ENCODE data around the gene KCNN3.

Gene KCNN3

GRCh38 chr1:154838988-154839387 is 31.1 kb downstream of the KCNN3 start:
- Histone ChIP-seq H3K27ac (ENCODE audit: low read depth, low read length, severe bottlenecking) (no peak overlapping the region), H3K4me3 (ENCODE audit: extremely low read depth, insufficient read depth, low read length, poor library complexity, severe bottlenecking) (no peak overlapping the region), H3K4me1 (ENCODE audit: control insufficient read depth, insufficient read depth, low read length, poor library complexity, severe bottlenecking) (peaks cover 33% of the 10 kb centered on the region), H3K9me3 (ENCODE audit: control insufficient read depth, low read length) (no peaks in the 10 kb centered on the region), H3K36me3 (ENCODE audit: control insufficient read depth, insufficient read depth, low read length) (no peaks in the 10 kb centered on the region)
- WGBS, 2 experiments (ENCODE audit: insufficient coverage in 2 of 2): 88 to 98% methylated on average over 6 to 8 of the region's 9 CpGs

GRCh38 chr1:154838461-154838860 is 31.6 kb downstream of the KCNN3 start:
- no peak overlapping the region for H3K4me3 ChIP-seq (ENCODE audit: extremely low read depth, insufficient read depth, low read length, poor library complexity, severe bottlenecking)
- H3K27ac ChIP-seq (ENCODE audit: low read depth, low read length, severe bottlenecking): no peak overlapping the region
- H3K9me3 ChIP-seq (ENCODE audit: control insufficient read depth, low read length): no peaks in the 10 kb centered on the region
- WGBS, 2 experiments (ENCODE audit: insufficient coverage in 2 of 2): 84% methylated on average over 9 to 10 of the region's 11 CpGs
- no peaks in the 10 kb centered on the region for H3K36me3 ChIP-seq (ENCODE audit: control insufficient read depth, insufficient read depth, low read length)
- peaks cover 28% of the 10 kb centered on the region for H3K4me1 ChIP-seq (ENCODE audit: control insufficient read depth, insufficient read depth, low read length, poor library complexity, severe bottlenecking)

- no peaks in the 10 kb centered on the region for H3K9me3 ChIP-seq (ENCODE audit: control insufficient read depth, low read length)
- no peaks in the 10 kb centered on the region for H3K36me3 ChIP-seq (ENCODE audit: control insufficient read depth, insufficient read depth, low read length)
- no peak overlapping the region for H3K27ac ChIP-seq (ENCODE audit: low read depth, low read length, severe bottlenecking)
- H3K4me1 ChIP-seq (ENCODE audit: control insufficient read depth, insufficient read depth, low read length, poor library complexity, severe bottlenecking): peaks cover 31% of the 10 kb centered on the region
- H3K4me3 ChIP-seq (ENCODE audit: extremely low read depth, insufficient read depth, low read length, poor library complexity, severe bottlenecking): no peak overlapping the region
- 92% methylated on average over 6 to 12 of the region's 13 CpGs for WGBS, 2 experiments (ENCODE audit: insufficient coverage in 2 of 2)
These were observed 32.4 kb downstream of the KCNN3 start for GRCh38 chr1:154837672-154838171.

- H3K4me3 ChIP-seq (ENCODE audit: extremely low read depth, insufficient read depth, low read length, poor library complexity, severe bottlenecking): no peak overlapping the region
- peaks cover 31% of the 10 kb centered on the region for H3K4me1 ChIP-seq (ENCODE audit: control insufficient read depth, insufficient read depth, low read length, poor library complexity, severe bottlenecking)
- no peaks in the 10 kb centered on the region for H3K36me3 ChIP-seq (ENCODE audit: control insufficient read depth, insufficient read depth, low read length)
- H3K27ac ChIP-seq (ENCODE audit: low read depth, low read length, severe bottlenecking): no peak overlapping the region
- WGBS, 2 experiments (ENCODE audit: insufficient coverage in 2 of 2): 85 to 97% methylated on average over 9 of the region's 13 CpGs
- H3K9me3 ChIP-seq (ENCODE audit: control insufficient read depth, low read length): no peaks in the 10 kb centered on the region
These were observed 32.9 kb downstream of the KCNN3 start for GRCh38 chr1:154837034-154837671.

- Histone ChIP-seq H3K9me3 (ENCODE audit: control insufficient read depth, low read length) (no peaks in the 10 kb centered on the region), H3K4me1 (ENCODE audit: control insufficient read depth, insufficient read depth, low read length, poor library complexity, severe bottlenecking) (peaks cover 27% of the 10 kb centered on the region), H3K4me3 (ENCODE audit: extremely low read depth, insufficient read depth, low read length, poor library complexity, severe bottlenecking) (no peak overlapping the region), H3K27ac (ENCODE audit: low read depth, low read length, severe bottlenecking) (no peak overlapping the region), H3K36me3 (ENCODE audit: control insufficient read depth, insufficient read depth, low read length) (no peaks in the 10 kb centered on the region)
- 91 to 94% methylated on average over 4 to 6 of the region's 6 CpGs for WGBS, 2 experiments (ENCODE audit: insufficient coverage in 2 of 2)
These were observed 34.4 kb downstream of the KCNN3 start for GRCh38 chr1:154835531-154836324.

- no peaks in the 10 kb centered on the region for H3K9me3 ChIP-seq (ENCODE audit: control insufficient read depth, low read length)
- H3K36me3 ChIP-seq (ENCODE audit: control insufficient read depth, insufficient read depth, low read length): no peaks in the 10 kb centered on the region
- H3K4me1 ChIP-seq (ENCODE audit: control insufficient read depth, insufficient read depth, low read length, poor library complexity, severe bottlenecking): peaks cover 11% of the 10 kb centered on the region
- H3K27ac ChIP-seq (ENCODE audit: low read depth, low read length, severe bottlenecking): no peak overlapping the region
- WGBS, 2 experiments (ENCODE audit: insufficient coverage in 2 of 2): 92 to 93% methylated on average over 4 of the region's 5 CpGs
- no peak overlapping the region for H3K4me3 ChIP-seq (ENCODE audit: extremely low read depth, insufficient read depth, low read length, poor library complexity, severe bottlenecking)
These were observed 36.2 kb downstream of the KCNN3 start for GRCh38 chr1:154833841-154834240.

- Histone ChIP-seq H3K4me3 (ENCODE audit: extremely low read depth, insufficient read depth, low read length, poor library complexity, severe bottlenecking) (no peak overlapping the region), H3K36me3 (ENCODE audit: control insufficient read depth, insufficient read depth, low read length) (no peaks in the 10 kb centered on the region), H3K27ac (ENCODE audit: low read depth, low read length, severe bottlenecking) (peak overlapping the region; percentile 57), H3K9me3 (ENCODE audit: control insufficient read depth, low read length) (no peaks in the 10 kb centered on the region), H3K4me1 (ENCODE audit: control insufficient read depth, insufficient read depth, low read length, poor library complexity, severe bottlenecking) (peaks cover 11% of the 10 kb centered on the region)
- 94 to 96% methylated on average over 7 to 9 of the region's 9 CpGs for WGBS, 2 experiments (ENCODE audit: insufficient coverage in 2 of 2)
These were observed 36.9 kb downstream of the KCNN3 start for GRCh38 chr1:154833209-154833608.

GRCh38 chr1:154832384-154832783 is 37.7 kb downstream of the KCNN3 start:
- 80 to 100% methylated on average over 1 to 2 of the region's 2 CpGs for WGBS, 2 experiments (ENCODE audit: insufficient coverage in 2 of 2)
- H3K9me3 ChIP-seq (ENCODE audit: control insufficient read depth, low read length): no peaks in the 10 kb centered on the region
- no peak overlapping the region for H3K4me3 ChIP-seq (ENCODE audit: extremely low read depth, insufficient read depth, low read length, poor library complexity, severe bottlenecking)
- peaks cover 8% of the 10 kb centered on the region for H3K4me1 ChIP-seq (ENCODE audit: control insufficient read depth, insufficient read depth, low read length, poor library complexity, severe bottlenecking)
- no peak overlapping the region for H3K27ac ChIP-seq (ENCODE audit: low read depth, low read length, severe bottlenecking)
- no peaks in the 10 kb centered on the region for H3K36me3 ChIP-seq (ENCODE audit: control insufficient read depth, insufficient read depth, low read length)

GRCh38 chr1:154831462-154831861 is 38.6 kb downstream of the KCNN3 start:
- 96 to 100% methylated on average over 2 of the region's 2 CpGs for WGBS, 2 experiments (ENCODE audit: insufficient coverage in 2 of 2)
- H3K36me3 ChIP-seq (ENCODE audit: control insufficient read depth, insufficient read depth, low read length): no peaks in the 10 kb centered on the region
- H3K4me1 ChIP-seq (ENCODE audit: control insufficient read depth, insufficient read depth, low read length, poor library complexity, severe bottlenecking): peaks cover 8% of the 10 kb centered on the region
- H3K9me3 ChIP-seq (ENCODE audit: control insufficient read depth, low read length): no peaks in the 10 kb centered on the region
- H3K4me3 ChIP-seq (ENCODE audit: extremely low read depth, insufficient read depth, low read length, poor library complexity, severe bottlenecking): no peak overlapping the region
- H3K27ac ChIP-seq (ENCODE audit: low read depth, low read length, severe bottlenecking): no peak overlapping the region

- Histone ChIP-seq H3K9me3 (ENCODE audit: control insufficient read depth, low read length) (no peaks in the 10 kb centered on the region), H3K27ac (ENCODE audit: low read depth, low read length, severe bottlenecking) (no peak overlapping the region), H3K4me3 (ENCODE audit: extremely low read depth, insufficient read depth, low read length, poor library complexity, severe bottlenecking) (no peak overlapping the region), H3K4me1 (ENCODE audit: control insufficient read depth, insufficient read depth, low read length, poor library complexity, severe bottlenecking) (peaks cover 3% of the 10 kb centered on the region), H3K36me3 (ENCODE audit: control insufficient read depth, insufficient read depth, low read length) (no peaks in the 10 kb centered on the region)
- 93 to 96% methylated on average over 4 to 5 of the region's 5 CpGs for WGBS, 2 experiments (ENCODE audit: insufficient coverage in 2 of 2)
These were observed 41.0 kb downstream of the KCNN3 start for GRCh38 chr1:154829062-154829461.

All from mesodermal cell (in vitro differentiated cells).